Liver (tissue), 9 donors: ENCODE results near the gene B3GNT9. TPM values are rescaled to one million over a fixed set of nuclear protein-coding genes. Genes with fewer than 3 reads are reported as not detected.

Experiments used
- DNase-seq: peaks from one replicate; pipeline ENCODE4 v3.0.0-alpha.2; 2017; ENCODE audit warnings: low spot score
- H3K27ac ChIP-seq, 2 donors: one replicate each; pipeline ENCODE4 v1.7.0; 2013; ENCODE audit warnings: inconsistent platforms in 2 of 2, low read length in 2 of 2, control low read depth in 1 of 2, low read depth in 1 of 2, mild to moderate bottlenecking in 1 of 2
- H3K27me3 ChIP-seq, 4 donors: one replicate each; pipeline versions ENCODE4 v1.6.1 to v1.7.0; 2013; ENCODE audit warnings: low read length in 3 of 4, inconsistent platforms in 1 of 4, mild to moderate bottlenecking in 1 of 4, moderate library complexity in 1 of 4; ENCODE audit not compliant: control insufficient read depth in 4 of 4, insufficient read depth in 4 of 4
- H3K36me3 ChIP-seq, 4 donors: one replicate each; pipeline versions ENCODE4 v1.6.1 to v1.7.0; 2013; ENCODE audit warnings: low read length in 3 of 4, mild to moderate bottlenecking in 3 of 4, low read depth in 1 of 4, moderate library complexity in 1 of 4; ENCODE audit not compliant: control insufficient read depth in 4 of 4, insufficient read depth in 3 of 4
- H3K4me1 ChIP-seq, 4 donors: one replicate each; pipeline versions ENCODE4 v1.6.1 to v1.7.0; 2013; ENCODE audit warnings: low read length in 3 of 4, mild to moderate bottlenecking in 3 of 4, moderate library complexity in 1 of 4; ENCODE audit not compliant: control insufficient read depth in 4 of 4, insufficient read depth in 4 of 4
- H3K4me3 ChIP-seq, 3 donors: one replicate each; pipeline versions ENCODE4 v1.6.1 to v1.7.0; 2013; ENCODE audit warnings: low read length in 3 of 3, control low read depth in 1 of 3, low read depth in 1 of 3, mild to moderate bottlenecking in 1 of 3
- H3K9ac ChIP-seq, 2 donors: one replicate each; pipeline ENCODE4 v1.7.0; 2013; ENCODE audit warnings: low read length in 2 of 2, mild to moderate bottlenecking in 2 of 2, moderate library complexity in 2 of 2, control low read depth in 1 of 2, low read depth in 1 of 2
- H3K9me3 ChIP-seq, 4 donors: one replicate each; pipeline versions ENCODE4 v1.6.1 to v1.7.0; 2013; ENCODE audit warnings: low read length in 3 of 4; ENCODE audit not compliant: control insufficient read depth in 4 of 4
- ATF3 ChIP-seq: IDR thresholded peaks from 2 replicates; pipeline ENCODE4 v1.6.1; 2016; ENCODE audit warnings: antibody characterized with exemption
- CTCF ChIP-seq: fragments of 150-350 bp; IDR thresholded peaks from 2 replicates; pipeline ENCODE4 v1.5.1; 2017; ENCODE audit warnings: improper control_type of control experiment, low read depth, low read length; ENCODE audit not compliant: missing input control
- EGR1 ChIP-seq, 2 donors: IDR thresholded peaks; 2 replicates each; pipeline ENCODE4 v1.6.1; 2016 to 2018; ENCODE audit warnings: antibody characterized with exemption in 2 of 2, low read depth in 2 of 2
- FOXA1 ChIP-seq: IDR thresholded peaks from 2 replicates; pipeline ENCODE4 v1.6.1; 2016; ENCODE audit warnings: antibody characterized with exemption
- HNF4A ChIP-seq, 2 donors: conservative IDR thresholded peaks; 2 replicates each; pipeline ENCODE4 v1.6.1; 2016; ENCODE audit warnings: antibody characterized with exemption in 2 of 2, mild to moderate bottlenecking in 2 of 2
- HNF4G ChIP-seq: IDR thresholded peaks from 2 replicates; pipeline ENCODE4 v1.6.1; 2016; ENCODE audit warnings: antibody characterized with exemption
- NR2F2 ChIP-seq: IDR thresholded peaks from 2 replicates; pipeline ENCODE4 v1.6.1; 2016; ENCODE audit warnings: antibody characterized with exemption
- RAD21 ChIP-seq, 2 donors: IDR thresholded peaks; 2 replicates each; pipeline ENCODE4 v1.6.1; 2016; ENCODE audit warnings: antibody characterized with exemption in 2 of 2, mild to moderate bottlenecking in 2 of 2
- REST ChIP-seq: IDR thresholded peaks from 2 replicates; pipeline ENCODE4 v1.6.1; 2016; ENCODE audit warnings: antibody characterized with exemption, mild to moderate bottlenecking
- YY1 ChIP-seq: IDR thresholded peaks from 2 replicates; pipeline ENCODE4 v1.6.1; 2016; ENCODE audit warnings: antibody characterized with exemption, mild to moderate bottlenecking
- WGBS: extraction: QIAGEN DNeasy Blood & Tissue Kit; methylation state at CpG from one replicate; pipeline ENCODE4 v1.1.7; 2013; 5-methylcytosine and 5-hydroxymethylcytosine counted together
- polyA plus RNA-seq, 2 donors: library from polyadenylated mRNA; stranded (reverse) in 1 of 2; unstranded in 1 of 2; fragments of 200-250 nt in 1 of 2; fragments of >200 nt in 1 of 2; fragmentation: Nextera tagmentation in 1 of 2; extraction: Ambion mirVana in 1 of 2; gene quantifications; one replicate each; pipeline versions ENCODE4 v1.2.1 to v1.2.3, GENCODE V29; 2013 to 2015
- total RNA-seq, 2 donors: library from RNA; depleted of rRNA; stranded (reverse); fragments of >200 nt; gene quantifications; one replicate each; pipeline ENCODE4 v1.2.3, GENCODE V29; 2014
- TF ChIP-seq, protein P1 (sequence below): IDR thresholded peaks from 2 replicates; pipeline ENCODE4 v1.6.1; 2016; ENCODE audit warnings: antibody characterized with exemption
- donor health status: healthy.
- donor health status: healthy.
- donor health status: healthy.
- donor health status: healthy.
- donor health status: healthy.

Gene B3GNT9
- total and polyA plus RNA-seq, 4 donors, result 0.43 to 2.3 (median 1.4) TPM

DNA sequence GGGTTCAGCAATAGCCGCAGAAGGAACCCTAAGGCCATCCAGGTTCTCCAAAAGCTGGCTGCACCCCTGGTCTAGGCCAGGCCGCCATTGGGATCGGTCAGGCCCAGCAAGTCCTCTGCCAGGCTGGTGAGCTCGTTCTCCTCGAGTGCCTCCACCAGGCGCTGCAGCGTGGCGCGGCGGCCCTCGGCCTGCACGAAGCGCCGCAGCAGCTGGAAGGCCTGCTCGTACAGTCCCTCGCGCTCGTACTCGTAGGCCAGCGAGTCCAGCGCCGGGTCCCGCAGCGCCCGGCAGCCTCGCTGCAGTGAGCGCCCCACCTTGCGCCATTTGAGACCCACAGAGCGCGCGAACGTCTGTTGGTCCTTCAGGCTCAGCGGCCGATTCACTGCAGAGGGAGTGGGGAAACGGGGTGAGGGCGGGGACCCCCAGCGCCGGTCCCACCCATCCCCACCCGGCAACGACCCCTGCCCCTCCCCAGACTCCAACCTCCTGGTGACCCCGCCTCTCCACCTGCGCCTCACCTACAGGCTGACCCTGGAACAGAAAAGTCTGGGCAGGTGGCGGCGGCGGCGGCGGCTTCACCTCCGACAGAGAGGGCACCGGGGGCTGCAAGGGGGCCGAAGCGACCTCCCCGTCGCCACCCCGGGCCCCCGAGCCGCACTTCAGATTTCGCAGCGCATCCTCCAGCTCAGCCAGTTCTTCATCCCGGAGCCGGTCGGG is 3.9 kb upstream of the B3GNT9 start:
- peak overlapping the region in 1 of 3 donors; percentile 2 for H3K4me3 ChIP-seq
- H3K27me3 ChIP-seq, result no peaks in the 10 kb centered on the region
- H3K4me1 ChIP-seq, result peaks cover 14 to 36% (median 21%) of the 10 kb centered on the region in 4 donors

GRCh38 chr16:67151431-67152097 is 766 bp upstream of the B3GNT9 start:
- Histone ChIP-seq H3K36me3 (peaks cover 9 to 20% (median 15%) of the 10 kb centered on the region in 4 donors), H3K4me1 (peaks cover 10 to 27% (median 16%) of the 10 kb centered on the region in 4 donors), H3K27me3 (no peaks in the 10 kb centered on the region), H3K27ac (no peak overlapping the region), H3K4me3 (no peak overlapping the region), H3K9me3 (no peaks in the 10 kb centered on the region), H3K9ac (no peak overlapping the region)
- DNase-seq, result no peak
- TF ChIP-seq EGR1 (IDR thresholded peaks at IDR 0.05; ENCODE audit: low read depth in 2 of 2) (no peak), HNF4G (no peak), FOXA1 (no peak), HNF4A (conservative IDR thresholded peaks at IDR 0.05) (no peak), ATF3 (no peak), CTCF (no peak), YY1 (no peak), NR2F2 (no peak), REST (no peak), RAD21 (IDR thresholded peaks at IDR 0.05) (no peak)
- TF ChIP-seq, protein P1, sequence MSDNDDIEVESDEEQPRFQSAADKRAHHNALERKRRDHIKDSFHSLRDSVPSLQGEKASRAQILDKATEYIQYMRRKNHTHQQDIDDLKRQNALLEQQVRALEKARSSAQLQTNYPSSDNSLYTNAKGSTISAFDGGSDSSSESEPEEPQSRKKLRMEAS, result no peak
- 58% methylated on average over 8 of the region's 8 CpGs for whole genome bisulfite sequencing

More for the DNA sequence above, 3.9 kb upstream of the B3GNT9 start:
- H3K9ac ChIP-seq, result no peak overlapping the region
- no peak overlapping the region for H3K27ac ChIP-seq
- DNase-seq, result no peak
- TF ChIP-seq ATF3 (no peak), FOXA1 (no peak), YY1 (no peak)
- 31% methylated on average over 61 of the region's 61 CpGs for WGBS
- H3K9me3 ChIP-seq, result no peaks in the 10 kb centered on the region
- H3K36me3 ChIP-seq, result no peaks in the 10 kb centered on the region
